HG02981 (cell line): Measurements from ENCODE around the gene ODAD3.
"Not testable (repeated sequence)": the region's sequence is repeated elsewhere in the genome, so short reads cannot be mapped to it uniquely, and the experiment has no call there.

Source experiments
- ATAC-seq: cut with Tn5 transposase; IDR thresholded peaks from one replicate; pipeline ENCODE4 v1.9.1; 2021; ENCODE audit warnings: mild to moderate bottlenecking, moderate library complexity; ENCODE audit not compliant: unreplicated experiment

Gene ODAD3

GRCh38 chr19:11445141-11445540 lies 10.2 kb upstream of the ODAD3 start:
- ATAC-seq, result no peak

DNA sequence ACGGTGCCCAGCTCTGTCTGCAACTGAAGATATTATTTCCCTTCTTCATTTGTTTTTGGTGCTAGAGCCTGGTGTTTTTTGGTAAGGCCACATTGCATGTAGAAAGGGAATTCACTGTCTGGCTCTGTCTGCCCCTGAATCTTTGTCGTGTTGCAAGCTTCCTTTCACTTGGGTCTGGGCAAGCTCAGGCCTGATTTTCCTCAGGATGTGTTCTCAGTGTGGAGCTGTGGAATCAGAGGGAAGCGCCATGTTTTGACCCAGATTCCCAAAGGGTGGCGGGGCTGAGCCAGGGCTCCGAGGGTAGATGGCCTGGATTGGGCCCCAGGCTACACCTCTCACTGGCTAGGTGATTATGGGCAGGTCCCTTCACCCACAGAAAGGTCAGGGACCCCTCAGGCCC lies 9.1 kb upstream of the ODAD3 start:
- no peak for ATAC-seq

- no peak for ATAC-seq
These were observed 3.0 kb upstream of the ODAD3 start for GRCh38 chr19:11437955-11438354.

DNA sequence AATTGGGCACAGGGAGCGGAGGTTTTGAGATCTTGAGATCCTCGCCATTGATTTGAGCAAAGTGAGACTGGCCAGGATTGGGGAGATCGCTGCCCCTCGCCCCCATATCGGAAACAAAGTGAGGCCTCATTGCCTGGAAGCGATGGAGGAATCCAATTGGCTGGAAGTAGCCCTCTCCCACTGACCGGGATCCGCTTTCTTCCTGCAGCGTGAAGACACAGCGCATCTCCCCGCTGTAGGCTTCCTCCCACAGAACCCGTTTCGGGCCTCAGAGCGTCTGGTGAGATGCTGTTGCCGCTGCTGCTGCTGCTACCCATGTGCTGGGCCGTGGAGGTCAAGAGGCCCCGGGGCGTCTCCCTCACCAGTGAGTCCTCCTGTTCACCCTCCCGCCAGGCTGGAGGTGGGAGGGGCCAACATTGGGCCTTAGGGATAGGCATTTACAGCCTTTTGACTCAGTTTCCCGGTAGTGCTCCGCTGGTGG lies 952 bp upstream of the ODAD3 start:
- ATAC-seq, result no peak

GRCh38 chr19:11434703-11435056 lies 241 bp downstream of the ODAD3 start:
- ATAC-seq, result no peak

DNA sequence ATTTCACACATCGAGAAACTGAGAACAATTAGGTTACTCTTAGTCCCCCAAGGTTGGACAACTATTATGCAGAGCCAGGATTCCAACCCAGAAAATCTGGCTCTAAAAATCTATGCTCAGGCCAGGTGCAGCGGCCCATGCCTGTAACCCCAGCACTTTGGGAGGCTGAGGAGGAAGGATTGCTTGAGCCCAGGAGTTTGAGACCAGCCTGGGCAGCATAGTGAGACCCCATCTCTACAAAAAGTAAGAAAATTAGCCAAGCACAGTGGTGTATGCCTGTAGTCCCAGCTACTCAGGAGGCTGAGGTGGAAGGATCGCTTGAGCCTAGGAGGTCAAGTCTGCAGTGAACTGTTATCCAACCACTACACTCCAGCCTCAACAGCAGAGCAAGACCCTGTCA lies 1.4 kb downstream of the ODAD3 start:
- not testable (repeated sequence) for ATAC-seq

- no peak for ATAC-seq
These were observed 8.3 kb downstream of the ODAD3 start for GRCh38 chr19:11426656-11427055.

DNA sequence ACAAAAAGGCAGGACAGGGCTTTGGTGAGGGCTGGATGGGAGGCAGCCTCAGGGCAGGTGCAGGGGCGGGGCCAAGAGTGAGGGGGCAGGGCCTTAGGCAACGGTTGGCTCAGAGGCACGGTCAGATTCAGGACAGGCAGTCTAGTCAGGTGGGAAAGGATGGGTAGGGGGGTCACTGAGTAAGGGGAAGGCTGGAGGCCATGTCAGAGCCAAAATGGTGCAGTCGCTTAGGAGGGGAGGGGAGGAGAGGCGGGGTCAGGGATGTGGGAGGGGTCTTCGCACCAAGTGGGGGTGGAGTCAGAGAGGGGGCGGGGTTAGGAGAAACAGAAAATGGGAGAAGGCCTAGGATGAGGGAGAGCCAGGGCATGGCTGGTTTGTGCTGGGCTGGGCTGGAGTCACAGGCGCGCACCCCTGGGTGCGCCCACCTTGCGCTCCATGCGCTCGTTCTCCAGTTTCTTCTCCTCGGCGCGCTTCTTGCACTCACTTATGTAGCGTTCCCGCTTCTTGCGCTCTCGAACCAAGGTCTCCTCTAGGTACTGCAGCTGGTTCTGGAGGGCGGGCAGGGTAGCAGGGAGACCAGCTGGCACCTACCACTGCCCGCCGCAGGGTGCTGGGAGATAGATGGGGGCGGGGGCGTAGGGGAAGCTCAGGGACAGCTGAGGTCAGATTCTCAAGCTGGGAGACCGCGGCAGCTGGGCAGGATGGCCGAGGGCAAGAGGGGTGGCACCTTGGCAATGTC lies 9.0 kb downstream of the ODAD3 start:
- no peak for ATAC-seq

GRCh38 chr19:11423791-11424181 lies 11.1 kb downstream of the ODAD3 start:
- no peak for ATAC-seq

DNA sequence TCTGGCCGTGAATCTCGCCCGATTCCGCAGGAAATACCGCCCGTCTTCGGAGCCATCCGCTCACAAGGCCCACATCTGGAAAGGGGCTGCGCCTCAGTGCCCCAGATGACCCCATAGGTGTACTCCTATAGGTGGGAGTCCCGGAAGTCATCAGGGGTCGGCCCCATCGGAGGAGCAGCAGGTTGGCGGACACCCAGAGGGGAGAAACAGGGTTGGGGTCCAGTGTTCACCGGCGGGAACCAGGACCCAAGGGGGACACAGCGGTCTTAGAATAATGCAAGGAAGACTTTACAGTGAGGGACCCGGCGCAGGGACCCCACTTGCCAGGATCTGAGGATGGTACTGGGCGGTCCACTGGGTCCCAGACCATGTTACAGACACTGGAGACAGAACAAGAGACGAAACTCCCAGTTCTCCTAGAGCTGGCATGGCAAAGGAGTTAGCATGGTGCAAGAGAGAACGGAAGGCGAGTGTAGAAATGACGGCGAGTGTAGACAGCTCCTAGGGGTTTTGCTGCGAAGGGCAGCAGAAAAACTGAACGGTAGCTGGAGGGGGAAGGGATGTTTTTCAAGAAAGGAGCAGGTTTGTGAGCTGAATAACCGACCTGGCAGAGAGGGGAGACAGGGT lies 11.6 kb downstream of the ODAD3 start:
- ATAC-seq, result no peak

DNA sequence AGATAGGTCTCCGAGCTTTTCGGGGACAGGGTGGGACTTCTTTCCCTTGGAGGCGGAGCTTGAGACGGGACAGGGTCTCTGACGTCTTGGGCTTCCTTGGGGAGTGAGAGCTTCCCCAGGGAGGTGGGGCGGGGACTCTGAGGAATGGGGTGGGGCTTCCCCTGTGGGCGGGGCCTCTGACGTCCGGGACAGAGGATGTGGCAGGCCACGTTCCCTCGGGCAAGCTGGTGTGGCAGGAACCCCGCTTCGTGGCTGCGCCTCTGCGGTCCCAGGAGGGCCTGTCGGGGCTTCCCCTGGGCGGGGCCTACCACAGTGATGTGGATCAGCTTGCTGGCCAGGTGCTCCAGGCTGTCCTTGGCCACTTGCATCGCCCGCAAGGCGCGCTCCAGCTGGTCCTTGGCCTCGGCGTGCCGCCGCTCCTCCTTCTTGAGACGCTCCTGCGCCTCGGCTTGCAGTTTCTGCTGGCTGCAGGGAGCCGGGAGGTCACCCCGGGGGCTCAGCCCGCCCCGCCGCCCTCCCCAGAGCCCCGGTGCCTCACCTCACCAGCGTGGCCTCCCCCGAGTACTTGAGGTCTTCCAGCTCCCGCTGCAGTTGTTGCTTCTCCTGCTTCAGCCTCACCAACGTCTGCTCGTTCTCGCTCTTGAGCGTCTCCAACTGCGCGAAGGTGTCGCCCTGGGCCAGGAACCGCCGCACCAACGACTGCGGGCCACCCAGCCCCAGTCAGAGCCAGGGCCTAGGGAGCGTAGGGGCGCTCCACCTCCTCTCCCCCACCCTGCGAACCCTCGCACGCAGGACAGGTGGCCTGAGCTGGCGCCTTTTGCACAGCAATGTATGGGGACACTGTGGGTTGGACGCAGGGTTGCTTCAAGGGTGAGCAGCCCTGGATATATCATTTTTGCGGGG lies 12.5 kb downstream of the ODAD3 start:
- ATAC-seq, result peak; percentile 53

DNA sequence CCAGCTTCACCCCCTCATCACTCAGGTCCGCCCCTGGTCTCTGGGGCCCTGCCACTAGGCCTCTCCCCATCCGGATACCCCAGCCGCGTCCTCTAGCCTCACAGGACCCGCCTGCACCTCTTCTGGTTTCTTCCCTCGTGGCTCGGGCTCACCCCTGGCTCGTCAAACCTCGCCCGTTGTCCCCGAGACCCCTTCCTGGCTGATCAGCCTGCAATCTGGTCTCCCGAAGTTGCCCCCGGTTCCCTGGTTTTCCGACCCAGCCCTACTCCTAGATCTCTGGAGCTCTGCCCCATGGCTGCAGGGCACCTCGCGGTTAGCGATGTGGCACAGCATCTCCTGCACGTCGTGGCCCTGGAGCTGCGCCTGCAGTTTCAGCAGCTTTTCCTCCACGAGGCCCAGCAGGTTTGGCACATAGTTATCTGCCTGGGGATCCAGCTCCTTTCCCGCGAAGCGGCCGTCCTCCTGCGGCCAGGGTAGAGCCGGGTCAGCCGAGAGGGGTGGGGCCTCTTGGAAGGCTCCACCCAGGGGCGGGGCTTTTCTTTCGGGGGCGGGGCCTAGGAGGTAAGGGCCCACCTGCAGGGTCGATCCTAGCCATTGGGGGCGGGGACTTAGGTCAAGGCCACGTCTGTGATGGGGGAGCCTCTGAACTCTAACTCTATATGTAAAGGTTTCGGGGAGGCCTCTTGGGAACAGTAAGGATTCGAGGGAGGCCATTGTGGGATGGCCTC lies 13.4 kb downstream of the ODAD3 start:
- ATAC-seq, result peak; percentile 29

GRCh38 chr19:11420429-11421370 lies 14.2 kb downstream of the ODAD3 start:
- no peak for ATAC-seq

GRCh38 chr19:11418549-11419506 lies 16.1 kb downstream of the ODAD3 start, which contains the start of gene RGL3:
RGL3 (minus strand) TSS chr19:11419314; CDS start chr19:11419278, 36 bp downstream.
- ATAC-seq, result no peak

GRCh38 chr19:11418094-11418548 lies 16.8 kb downstream of the ODAD3 start:
- no peak for ATAC-seq

DNA sequence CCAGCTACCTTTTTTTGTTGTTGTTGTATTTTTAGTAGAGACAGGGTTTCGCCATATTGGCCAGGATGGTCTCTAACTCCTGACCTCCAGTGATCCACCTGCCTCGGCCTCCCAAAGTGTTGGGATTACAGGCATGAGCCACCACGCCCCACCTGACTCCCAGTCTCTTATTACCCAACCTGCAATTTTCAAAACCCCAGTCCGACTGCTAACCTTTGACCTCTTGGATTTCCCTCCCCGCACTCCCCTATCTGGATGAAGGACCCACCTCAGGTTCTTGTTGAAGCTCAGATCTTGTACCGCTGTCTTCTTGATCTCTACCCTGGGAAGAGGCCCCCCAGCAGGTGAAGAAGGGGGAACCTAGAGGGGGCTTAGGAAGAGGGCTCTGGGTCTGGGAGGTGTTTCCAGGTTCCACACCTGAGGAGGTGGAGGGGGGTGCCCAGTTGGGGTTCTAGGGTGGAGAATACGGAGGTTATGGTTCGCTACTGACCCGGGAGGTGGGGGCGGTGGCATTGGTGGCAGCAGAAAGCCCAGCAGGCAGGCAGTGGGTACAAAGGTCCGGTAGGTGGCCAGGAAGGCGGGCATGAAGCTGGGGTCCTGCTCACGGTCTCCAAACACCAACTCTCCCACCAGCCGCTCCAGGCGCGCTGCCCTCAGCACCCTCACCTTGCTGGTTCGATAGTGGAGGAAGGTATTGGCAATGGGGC lies 18.4 kb downstream of the ODAD3 start:
- ATAC-seq, result no peak

GRCh38 chr19:11414544-11414943 lies 20.4 kb downstream of the ODAD3 start:
- ATAC-seq, result no peak

DNA sequence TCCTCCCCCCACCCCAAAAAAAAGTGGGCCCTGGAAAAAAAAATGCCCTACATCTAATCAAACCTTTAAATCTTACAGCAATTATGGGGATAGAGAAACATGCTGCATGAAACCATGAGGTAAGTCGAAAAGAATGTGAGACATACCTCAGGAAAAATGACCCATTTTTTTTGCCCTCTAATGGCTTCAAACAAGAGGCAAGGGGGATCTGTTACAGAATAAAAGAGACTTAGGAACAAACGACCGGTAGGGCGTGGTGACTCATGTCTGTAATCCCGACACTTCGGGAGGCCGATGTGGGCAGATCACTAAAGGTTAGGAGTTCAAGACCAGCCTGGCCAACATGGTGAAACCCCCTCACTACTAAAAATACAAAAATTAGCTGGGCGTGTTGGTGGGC lies 24.2 kb downstream of the ODAD3 start:
- no peak for ATAC-seq
